NT2/D1 (cell line): ENCODE measurements around the gene NSMF.

Source experiments
- YY1 ChIP-seq: IDR thresholded peaks from 2 replicates; pipeline ENCODE4 v1.6.1; 2011; ENCODE audit not compliant: insufficient read length, insufficient read depth
- ZNF274 ChIP-seq: IDR thresholded peaks from 2 replicates; pipeline ENCODE4 v1.6.1; 2011; ENCODE audit warnings: mild to moderate bottlenecking, low read depth, low read length

DNA sequence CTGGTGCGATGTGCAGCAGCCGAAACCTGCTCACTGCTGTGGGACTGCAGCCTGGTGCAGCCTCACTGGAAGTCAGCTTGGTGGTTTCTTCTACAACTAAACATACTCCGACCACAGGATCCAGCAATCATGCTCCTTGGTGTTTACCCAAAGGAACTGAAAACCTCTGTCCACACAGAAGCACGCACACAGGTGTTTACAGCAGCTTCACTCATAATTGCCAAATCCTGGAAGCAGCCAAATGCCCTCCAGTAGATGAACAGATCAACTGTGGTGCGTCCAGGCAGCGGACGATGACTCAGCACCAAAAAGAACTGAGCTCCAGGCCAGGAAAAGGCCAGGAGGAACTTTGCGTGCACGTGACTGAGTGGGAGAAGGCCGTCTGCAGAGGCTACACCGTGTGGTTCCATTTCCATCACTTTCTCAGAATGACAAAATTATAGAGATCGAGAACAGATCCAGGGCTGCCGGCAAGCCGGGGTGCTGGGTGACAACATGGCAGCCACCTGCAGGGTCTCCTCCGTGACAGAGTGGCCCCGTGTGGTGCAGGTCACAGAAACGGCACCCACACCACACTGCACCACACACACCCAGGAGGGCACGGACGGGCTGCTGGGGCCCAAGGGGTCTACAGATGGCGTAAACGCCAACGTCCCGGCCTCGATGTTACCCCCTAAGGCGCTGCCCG lies 23.1 kb upstream of the NSMF start:
- TF ChIP-seq ZNF274 = no peak
- TF ChIP-seq YY1 = no peak
